ENCODE data around the gene TGFBI. TPM values are rescaled to one million over a fixed set of nuclear protein-coding genes. Genes with fewer than 3 reads are reported as not detected.

Gene TGFBI
- total and polyA plus RNA-seq, 2 donors (not counting 1 experiment from before 2014, with no cell fraction given) = 398 to 889 TPM

DNA sequence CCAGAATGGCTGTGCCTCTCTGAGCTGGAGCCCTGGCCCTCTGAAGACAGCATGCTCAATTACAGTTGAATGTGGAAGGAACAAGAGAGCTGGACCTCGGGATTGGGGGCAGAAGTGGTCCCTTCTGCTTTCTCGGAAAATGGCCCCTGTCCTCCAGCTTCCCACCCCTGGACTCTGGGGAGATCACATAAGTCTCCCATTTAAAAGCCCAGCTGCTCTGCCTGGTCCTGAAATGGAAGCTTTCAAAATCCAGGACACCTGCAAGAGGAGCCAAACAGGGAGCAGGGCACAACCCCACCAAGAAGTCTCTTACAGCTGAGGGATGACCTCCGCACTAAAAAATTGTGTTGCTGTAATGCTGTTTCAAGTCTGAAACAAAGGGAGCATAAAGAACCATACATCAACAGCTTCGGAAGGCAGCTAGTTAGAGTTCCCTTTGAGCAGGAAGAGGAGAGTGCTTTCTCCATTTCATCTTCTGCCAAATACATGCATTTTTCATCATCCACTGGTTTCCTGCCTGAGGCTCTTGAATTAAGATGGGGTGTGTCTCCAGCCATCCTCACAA, 48.2 kb downstream of the TGFBI start:
- Histone ChIP-seq H2AFZ (ENCODE audit: low read length) (no peak overlapping the region), H3K27me3 (ENCODE audit: control insufficient read depth, insufficient read depth, low read length) (no peaks in the 10 kb centered on the region), H3K4me3 (replicated peaks in 1 of 4; ENCODE audit: control extremely low read depth in 1 of 4, insufficient read depth in 1 of 4, low read depth in 3 of 4, low read length in 4 of 4) (no peak overlapping the region), H3K4me1 (ENCODE audit: control insufficient read depth, extremely low read depth, insufficient read depth, low read length) (peaks cover 2% of the 10 kb centered on the region), H3K9ac (ENCODE audit: insufficient read depth, low read length) (no peak overlapping the region), H3K9me3 (ENCODE audit: control insufficient read depth, insufficient read depth, low read depth, low read length) (no peaks in the 10 kb centered on the region), H3K79me2 (ENCODE audit: control insufficient read depth, insufficient read depth, low read length) (no peaks in the 10 kb centered on the region), H3K4me2 (ENCODE audit: extremely low read depth, insufficient read depth, low read length) (no peak overlapping the region), H3K27ac (ENCODE audit: insufficient read depth, low read length) (no peak overlapping the region), H3K36me3 (ENCODE audit: control insufficient read depth, insufficient read depth, low read length) (no peaks in the 10 kb centered on the region), H4K20me1 (ENCODE audit: control insufficient read depth, extremely low read depth, insufficient read depth, low read length) (no peaks in the 10 kb centered on the region)
- DNase-seq (ENCODE audit: low read depth in 2 of 2) = no peak
- TF ChIP-seq EZH2 (IDR thresholded peaks at IDR 0.05; ENCODE audit: low read length, missing control alignments) = no peak
- no peak for TF ChIP-seq CTCF (conservative IDR thresholded peaks at IDR 0.05 in 1 of 2, IDR thresholded peaks at IDR 0.05 in 1 of 2; ENCODE audit: low read depth in 1 of 2, low read length in 2 of 2)

DNA sequence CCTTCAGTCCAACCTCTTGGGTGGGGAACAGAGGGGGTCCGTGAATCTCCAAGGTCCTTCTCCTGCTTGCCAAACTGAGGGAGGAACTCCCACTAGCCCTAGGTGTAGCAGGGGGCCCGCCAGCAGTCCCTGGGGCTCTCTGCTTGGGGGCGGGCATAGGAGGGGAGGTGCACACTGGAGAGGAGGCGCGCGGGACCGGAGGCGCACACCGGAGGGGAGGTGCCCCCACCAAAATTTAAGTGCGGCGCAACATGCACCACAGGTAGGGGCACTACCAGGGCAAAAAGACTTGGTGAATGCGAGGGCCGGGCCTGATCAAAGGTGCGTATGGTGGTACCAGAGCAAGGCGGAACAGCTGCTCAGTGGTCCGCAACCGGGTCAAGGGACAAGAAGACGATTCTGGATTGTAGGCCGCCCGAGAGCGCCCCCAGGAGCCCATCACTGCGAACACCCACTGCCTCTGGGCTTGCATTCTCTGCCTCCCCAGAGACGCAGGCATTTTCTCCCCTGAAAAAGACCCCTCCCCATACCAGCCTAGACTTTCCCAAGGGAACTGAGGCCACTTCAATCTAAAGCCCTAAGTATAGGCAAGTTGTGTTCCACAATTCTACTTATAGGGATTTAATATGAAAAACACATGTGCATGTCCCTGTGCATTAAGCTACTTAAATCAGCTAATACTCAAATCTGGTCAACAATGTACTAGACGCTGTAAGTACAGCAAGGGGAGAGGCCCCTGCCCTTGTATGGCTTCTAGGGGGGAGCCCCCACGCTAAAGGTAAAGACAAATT, 50.6 kb downstream of the TGFBI start:
- H3K9ac ChIP-seq (ENCODE audit: insufficient read depth, low read length) = no peak overlapping the region
- no peaks in the 10 kb centered on the region for H3K27me3 ChIP-seq (ENCODE audit: control insufficient read depth, insufficient read depth, low read length)
- H3K27ac ChIP-seq (ENCODE audit: insufficient read depth, low read length) = no peak overlapping the region
- TF ChIP-seq EZH2 (IDR thresholded peaks at IDR 0.05; ENCODE audit: low read length, missing control alignments) (no peak), CTCF (conservative IDR thresholded peaks at IDR 0.05 in 1 of 2, IDR thresholded peaks at IDR 0.05 in 1 of 2; ENCODE audit: low read depth in 1 of 2, low read length in 2 of 2) (peak in 1 of 2 donors; percentile 17)
- H4K20me1 ChIP-seq (ENCODE audit: control insufficient read depth, extremely low read depth, insufficient read depth, low read length) = no peaks in the 10 kb centered on the region
- no peaks in the 10 kb centered on the region for H3K9me3 ChIP-seq (ENCODE audit: control insufficient read depth, insufficient read depth, low read depth, low read length)
- H3K79me2 ChIP-seq (ENCODE audit: control insufficient read depth, insufficient read depth, low read length) = no peaks in the 10 kb centered on the region
- peak overlapping the region in 1 of 4 experiments; percentile 84 for H3K4me3 ChIP-seq (replicated peaks in 1 of 4; ENCODE audit: control extremely low read depth in 1 of 4, insufficient read depth in 1 of 4, low read depth in 3 of 4, low read length in 4 of 4)
- H3K4me1 ChIP-seq (ENCODE audit: control insufficient read depth, extremely low read depth, insufficient read depth, low read length) = peaks cover 2% of the 10 kb centered on the region
- H3K36me3 ChIP-seq (ENCODE audit: control insufficient read depth, insufficient read depth, low read length) = no peaks in the 10 kb centered on the region
- no peak overlapping the region for H2AFZ ChIP-seq (ENCODE audit: low read length)
- no peak overlapping the region for H3K4me2 ChIP-seq (ENCODE audit: extremely low read depth, insufficient read depth, low read length)
- DNase-seq (ENCODE audit: low read depth in 2 of 2) = no peak

GRCh38 chr5:136080113-136080482, 51.3 kb downstream of the TGFBI start:
- H3K27me3 ChIP-seq (ENCODE audit: control insufficient read depth, insufficient read depth, low read length) = no peaks in the 10 kb centered on the region
- H3K9me3 ChIP-seq (ENCODE audit: control insufficient read depth, insufficient read depth, low read depth, low read length) = no peaks in the 10 kb centered on the region
- H3K4me1 ChIP-seq (ENCODE audit: control insufficient read depth, extremely low read depth, insufficient read depth, low read length) = peaks cover 2% of the 10 kb centered on the region
- peak overlapping the region; percentile 19 for H3K4me2 ChIP-seq (ENCODE audit: extremely low read depth, insufficient read depth, low read length)
- no peak for DNase-seq (ENCODE audit: low read depth in 2 of 2)
- H2AFZ ChIP-seq (ENCODE audit: low read length) = no peak overlapping the region
- H4K20me1 ChIP-seq (ENCODE audit: control insufficient read depth, extremely low read depth, insufficient read depth, low read length) = no peaks in the 10 kb centered on the region
- no peak overlapping the region for H3K27ac ChIP-seq (ENCODE audit: insufficient read depth, low read length)
- H3K36me3 ChIP-seq (ENCODE audit: control insufficient read depth, insufficient read depth, low read length) = no peaks in the 10 kb centered on the region
- TF ChIP-seq CTCF (conservative IDR thresholded peaks at IDR 0.05 in 1 of 2, IDR thresholded peaks at IDR 0.05 in 1 of 2; ENCODE audit: low read depth in 1 of 2, low read length in 2 of 2) (no peak), EZH2 (IDR thresholded peaks at IDR 0.05; ENCODE audit: low read length, missing control alignments) (no peak)
- no peak overlapping the region for H3K9ac ChIP-seq (ENCODE audit: insufficient read depth, low read length)
- peak overlapping the region in 2 of 4 experiments; percentile 38 to 84 for H3K4me3 ChIP-seq (replicated peaks in 1 of 4; ENCODE audit: control extremely low read depth in 1 of 4, insufficient read depth in 1 of 4, low read depth in 3 of 4, low read length in 4 of 4)
- H3K79me2 ChIP-seq (ENCODE audit: control insufficient read depth, insufficient read depth, low read length) = no peaks in the 10 kb centered on the region

All from fibroblast of lung (primary cell).